ENCODE data around the gene IKBIP.
"Not testable (repeated sequence)": the region's sequence is repeated elsewhere in the genome, so short reads cannot be mapped to it uniquely, and the experiment has no call there.

IKBIP gene

DNA sequence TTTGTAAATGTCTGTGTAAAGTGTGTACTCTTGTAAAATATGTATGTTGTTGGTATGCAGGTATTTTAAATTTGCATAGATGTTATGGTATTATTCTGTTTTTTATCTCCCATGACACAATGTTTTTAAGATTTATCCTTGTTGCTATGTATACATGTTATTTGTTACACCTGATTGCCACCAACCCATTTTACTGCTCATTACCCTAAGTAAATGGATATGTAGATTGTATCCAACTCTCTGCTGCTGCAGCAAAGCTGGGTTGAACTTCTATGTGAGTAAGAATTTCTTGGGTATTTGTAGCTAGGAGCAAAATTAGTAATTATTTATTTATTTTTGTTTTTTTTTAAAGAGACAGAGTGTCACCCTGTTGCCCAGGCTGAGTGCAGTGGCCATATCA is 6.7 kb upstream of the IKBIP start:
- H3K9me3 Mint-ChIP-seq: no peaks in the 10 kb centered on the region
- no peak for ATAC-seq (replicated peaks)
- peaks cover 3 to 11% of the 10 kb centered on the region in 2 donors for H3K4me1 Mint-ChIP-seq
- no peaks in the 10 kb centered on the region for H3K27me3 Mint-ChIP-seq
- no peak for DNase-seq
- H3K36me3 Mint-ChIP-seq: peaks cover 3 to 12% of the 10 kb centered on the region in 2 donors
- H3K4me3 Mint-ChIP-seq: no peak overlapping the region
- H3K27ac Mint-ChIP-seq: no peak overlapping the region

DNA sequence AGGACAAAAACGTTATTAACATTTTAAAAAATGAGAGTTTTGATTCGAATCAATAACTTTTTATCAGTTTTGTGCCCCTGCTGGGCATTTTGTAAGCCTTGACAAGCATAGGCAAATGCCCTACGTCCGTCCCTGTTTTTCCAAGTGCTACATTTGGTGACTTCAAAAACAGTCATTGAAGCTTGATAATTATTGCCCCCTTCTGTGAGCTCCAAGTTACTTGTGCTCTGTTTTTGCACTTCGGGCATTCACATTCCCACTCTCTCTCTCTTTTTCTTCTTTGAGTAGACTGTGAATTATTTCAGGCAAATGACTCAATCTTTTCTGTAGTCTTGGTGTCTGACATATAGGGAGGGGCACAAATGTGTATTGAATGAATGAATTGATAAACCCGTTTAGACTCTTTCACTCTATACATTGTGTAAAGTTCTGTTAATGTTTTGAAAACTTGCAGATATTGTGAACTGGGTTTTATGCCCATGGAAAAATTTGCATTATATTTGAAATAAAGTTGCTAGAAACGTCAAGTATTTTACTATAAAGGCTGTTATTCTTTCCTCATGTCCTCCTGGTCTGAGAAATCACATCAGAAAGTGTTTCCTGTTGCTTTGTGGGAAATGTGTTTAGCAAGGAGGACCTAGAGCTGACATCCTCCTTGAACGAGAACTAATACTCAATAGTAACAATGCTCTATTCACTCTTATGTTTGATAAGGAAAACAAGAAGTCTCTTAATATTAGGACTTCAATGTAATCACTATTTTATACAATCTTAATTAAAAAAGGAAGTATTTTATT is 1.9 kb upstream of the IKBIP start:
- Mint-ChIP-seq H3K27me3 (no peaks in the 10 kb centered on the region), H3K4me3 (peak overlapping the region; percentile 77 to 100), H3K9me3 (no peaks in the 10 kb centered on the region), H3K4me1 (peaks cover 5 to 12% of the 10 kb centered on the region in 2 donors), H3K27ac (peak overlapping the region; percentile 63), H3K36me3 (peaks cover 6 to 16% of the 10 kb centered on the region in 2 donors)
- ATAC-seq (replicated peaks) (no peak), DNase-seq (no peak)

DNA sequence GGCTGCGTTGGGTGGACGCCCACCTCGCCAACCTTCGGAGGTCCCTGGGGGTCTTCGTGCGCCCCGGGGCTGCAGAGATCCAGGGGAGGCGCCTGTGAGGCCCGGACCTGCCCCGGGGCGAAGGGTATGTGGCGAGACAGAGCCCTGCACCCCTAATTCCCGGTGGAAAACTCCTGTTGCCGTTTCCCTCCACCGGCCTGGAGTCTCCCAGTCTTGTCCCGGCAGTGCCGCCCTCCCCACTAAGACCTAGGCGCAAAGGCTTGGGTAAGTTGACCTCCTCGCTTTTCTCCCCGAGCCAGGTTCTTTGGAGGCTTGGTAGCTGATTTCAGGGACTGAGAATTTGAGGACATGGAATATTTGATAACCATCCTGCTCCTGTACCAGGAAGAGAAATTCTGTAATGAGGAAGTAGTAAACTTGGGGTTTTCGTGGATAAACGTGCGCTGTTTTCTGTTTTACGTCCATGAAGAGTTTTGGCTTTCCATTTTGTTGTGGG is 1.0 kb upstream of the IKBIP start:
- Mint-ChIP-seq H3K4me1 (peaks cover 6 to 12% of the 10 kb centered on the region in 2 donors), H3K4me3 (peak overlapping the region; percentile 99 to 100), H3K36me3 (peaks cover 7 to 11% of the 10 kb centered on the region in 2 donors), H3K27me3 (no peaks in the 10 kb centered on the region), H3K9me3 (no peaks in the 10 kb centered on the region), H3K27ac (peak overlapping the region; percentile 91)
- peak in 1 of 2 donors; percentile 1 for ATAC-seq (replicated peaks)
- no peak for DNase-seq

DNA sequence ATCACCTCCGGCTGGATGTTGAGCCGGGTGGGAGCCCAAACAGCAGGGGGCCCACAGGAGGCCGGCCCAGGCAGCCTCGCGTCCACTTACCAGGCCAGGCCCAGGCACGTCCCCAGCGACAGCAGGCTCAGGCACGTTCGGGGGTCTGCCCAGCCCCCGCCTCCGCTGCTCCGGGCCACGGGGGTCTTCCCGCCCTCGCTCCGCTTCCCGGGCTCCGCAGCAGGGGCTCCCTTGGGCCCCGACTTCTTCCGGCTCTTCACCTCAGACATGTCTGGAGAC is 216 bp downstream of the IKBIP start:
- H3K4me3 Mint-ChIP-seq: peak overlapping the region; percentile 99 to 100
- H3K27me3 Mint-ChIP-seq: no peaks in the 10 kb centered on the region
- ATAC-seq (replicated peaks): peak; percentile 34 to 35
- no peaks in the 10 kb centered on the region for H3K9me3 Mint-ChIP-seq
- H3K27ac Mint-ChIP-seq: peak overlapping the region; percentile 98
- H3K36me3 Mint-ChIP-seq: peaks cover 5 to 8% of the 10 kb centered on the region in 2 donors
- no peak for DNase-seq
- H3K4me1 Mint-ChIP-seq: peaks cover 6 to 12% of the 10 kb centered on the region in 2 donors

DNA sequence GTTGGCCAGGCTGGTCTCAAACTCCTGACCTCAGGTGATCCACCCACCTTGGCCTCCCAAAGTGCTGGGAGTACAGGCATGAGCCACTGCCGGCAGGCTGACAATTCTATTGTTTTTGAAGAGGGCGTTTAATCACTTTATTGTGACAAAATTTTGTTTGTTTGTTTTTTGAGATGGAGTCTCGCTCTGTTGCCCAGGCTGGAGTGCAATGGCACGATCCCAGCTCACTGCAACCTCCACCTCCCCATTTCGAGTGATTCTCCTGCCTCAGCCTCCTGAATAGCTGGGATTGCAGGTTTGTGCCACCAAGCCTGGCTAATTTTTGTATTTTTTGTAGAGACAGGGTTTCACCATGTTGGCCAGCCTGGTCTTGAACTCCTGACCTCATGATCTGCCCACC is 1.8 kb downstream of the IKBIP start:
- not testable (repeated sequence) for H3K36me3 Mint-ChIP-seq; H3K27ac Mint-ChIP-seq; ATAC-seq (replicated peaks); H3K27me3 Mint-ChIP-seq; H3K9me3 Mint-ChIP-seq; DNase-seq
- peak overlapping the region; percentile 59 to 100 for H3K4me3 Mint-ChIP-seq
- H3K4me1 Mint-ChIP-seq: peaks cover 9 to 18% of the 10 kb centered on the region in 2 donors

DNA sequence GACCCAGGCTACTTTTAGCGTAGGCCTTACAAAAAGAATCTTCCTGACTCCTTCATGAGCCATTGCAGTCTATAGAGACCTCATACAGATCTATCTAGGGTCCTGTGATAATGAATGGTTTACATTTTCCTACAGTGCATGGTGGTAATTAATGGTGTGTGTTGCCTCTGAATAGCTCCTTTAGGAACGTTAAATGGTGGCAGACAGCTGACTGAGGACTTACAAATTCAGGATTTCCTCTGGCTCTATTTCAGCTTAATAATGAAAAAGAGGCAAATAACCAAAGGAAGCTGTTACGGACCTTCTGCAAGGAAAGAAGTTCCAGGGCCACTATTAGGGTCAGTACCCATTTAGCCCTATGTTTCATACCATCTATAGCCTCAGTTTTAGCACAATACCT is 5.1 kb downstream of the IKBIP start:
- Mint-ChIP-seq H3K27me3 (no peaks in the 10 kb centered on the region), H3K9me3 (no peaks in the 10 kb centered on the region), H3K27ac (no peak overlapping the region), H3K36me3 (peaks cover 12 to 16% of the 10 kb centered on the region in 2 donors), H3K4me3 (no peak overlapping the region), H3K4me1 (peaks cover 10 to 21% of the 10 kb centered on the region in 2 donors)
- DNase-seq (no peak), ATAC-seq (replicated peaks) (no peak)

DNA sequence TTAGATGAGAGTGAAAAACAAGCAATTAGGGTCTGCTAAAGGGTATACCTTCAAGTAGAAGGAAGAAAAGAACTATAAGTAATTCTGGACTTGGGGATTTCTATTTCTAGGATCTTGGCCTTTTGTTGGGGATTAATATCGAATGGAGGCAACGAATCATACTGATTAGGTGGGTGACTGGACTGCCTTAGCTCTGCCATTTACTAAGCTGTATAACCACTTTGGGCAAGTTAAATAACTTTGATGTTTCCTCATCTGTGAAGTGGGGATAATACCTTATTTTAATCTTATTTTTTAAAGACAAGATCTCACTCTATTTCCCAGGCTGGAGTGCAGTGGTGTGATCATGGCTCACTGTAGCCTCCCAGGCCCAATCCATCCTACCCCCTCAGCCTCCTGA is 6.6 kb downstream of the IKBIP start:
- no peak for DNase-seq
- no peak overlapping the region for H3K4me3 Mint-ChIP-seq
- no peak for ATAC-seq (replicated peaks)
- peaks cover 14 to 17% of the 10 kb centered on the region in 2 donors for H3K36me3 Mint-ChIP-seq
- peak overlapping the region; percentile 62 for H3K27ac Mint-ChIP-seq
- no peaks in the 10 kb centered on the region for H3K9me3 Mint-ChIP-seq
- peaks cover 10 to 21% of the 10 kb centered on the region in 2 donors for H3K4me1 Mint-ChIP-seq
- H3K27me3 Mint-ChIP-seq: no peaks in the 10 kb centered on the region

DNA sequence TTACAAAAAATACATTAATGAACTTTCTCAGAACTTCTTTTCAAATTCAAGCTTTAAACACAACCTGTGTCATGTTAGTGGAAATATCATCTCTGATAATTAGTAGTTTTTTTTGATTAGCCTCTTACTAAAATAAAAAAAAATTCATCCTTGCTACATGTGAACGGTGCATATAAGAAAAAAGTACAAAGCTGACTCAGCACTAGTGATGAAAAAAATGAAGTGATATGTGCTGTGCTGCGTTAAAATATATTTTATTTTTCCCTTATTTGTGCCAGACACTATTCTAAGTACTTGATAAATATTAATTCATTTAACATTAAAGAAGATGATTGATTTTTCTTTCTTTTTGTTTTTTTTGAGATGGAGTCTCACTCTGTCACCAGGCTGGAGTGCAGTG is 7.5 kb downstream of the IKBIP start:
- H3K4me1 Mint-ChIP-seq: peaks cover 8 to 21% of the 10 kb centered on the region in 2 donors
- ATAC-seq (replicated peaks): no peak

DNA sequence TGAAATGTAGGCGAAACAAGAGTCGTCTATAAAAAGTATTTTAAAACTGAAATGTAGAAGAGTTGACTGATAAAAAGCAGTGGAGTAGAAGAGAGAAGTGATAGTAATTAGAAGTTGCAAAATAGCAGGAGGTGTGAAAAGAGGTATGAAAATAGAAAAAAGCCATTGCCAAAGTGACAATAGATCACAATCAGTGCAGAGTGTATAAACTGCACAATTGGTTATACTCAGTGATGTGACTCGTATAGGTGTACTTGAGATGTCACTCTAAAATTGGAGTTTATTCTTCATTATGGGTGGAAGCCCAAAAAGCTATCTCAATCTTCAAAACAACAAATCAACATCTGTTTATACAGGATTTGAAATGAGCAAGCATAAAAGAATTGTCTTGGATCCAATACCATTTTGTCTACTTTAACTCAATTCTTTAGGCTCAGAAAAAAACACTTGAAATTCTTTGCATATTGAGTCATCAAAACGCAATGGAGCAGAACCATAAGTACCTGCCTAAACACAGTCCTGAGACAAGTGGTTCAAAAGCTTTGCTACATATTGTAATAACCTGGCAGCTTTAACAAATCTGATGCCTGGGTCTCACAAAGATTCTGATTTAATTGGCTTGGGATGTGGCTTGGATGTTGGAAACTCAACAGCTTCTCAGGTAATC is 8.8 kb downstream of the IKBIP start:
- Mint-ChIP-seq H3K27me3 (no peaks in the 10 kb centered on the region), H3K36me3 (peaks cover 17 to 19% of the 10 kb centered on the region in 2 donors), H3K27ac (no peak overlapping the region), H3K4me3 (no peak overlapping the region), H3K4me1 (peaks cover 7 to 21% of the 10 kb centered on the region in 2 donors), H3K9me3 (no peaks in the 10 kb centered on the region)
- DNase-seq (no peak), ATAC-seq (replicated peaks) (peak in 1 of 2 donors; percentile 27)

More for the DNA sequence above, 7.5 kb downstream of the IKBIP start:
- DNase-seq: no peak
- H3K9me3 Mint-ChIP-seq: no peaks in the 10 kb centered on the region
- H3K4me3 Mint-ChIP-seq: no peak overlapping the region
- H3K27ac Mint-ChIP-seq: no peak overlapping the region
- peaks cover 16 to 19% of the 10 kb centered on the region in 2 donors for H3K36me3 Mint-ChIP-seq
- H3K27me3 Mint-ChIP-seq: no peaks in the 10 kb centered on the region

DNA sequence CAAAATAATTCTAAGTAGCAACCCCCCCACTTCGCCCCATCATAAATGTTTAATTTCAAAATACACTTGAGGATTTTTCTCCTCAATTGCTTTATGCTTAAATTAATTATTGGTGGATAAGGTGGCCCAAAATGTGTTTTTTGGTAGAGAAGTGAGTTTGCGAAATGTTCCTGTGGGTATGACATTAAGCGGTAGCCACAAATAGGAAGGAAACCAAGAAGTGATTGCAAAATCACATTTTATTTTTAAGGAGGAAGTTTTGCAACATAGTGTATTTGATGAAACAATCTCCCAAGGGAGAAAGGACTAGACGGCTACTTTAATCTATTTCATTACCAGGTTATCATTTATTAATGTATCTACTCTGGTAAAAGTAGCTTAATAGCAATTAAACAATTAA is 25.6 kb downstream of the IKBIP start:
- DNase-seq: no peak
- peaks cover 5 to 9% of the 10 kb centered on the region in 2 donors for H3K4me1 Mint-ChIP-seq
- H3K36me3 Mint-ChIP-seq: peaks cover 3 to 8% of the 10 kb centered on the region in 2 donors
- no peak overlapping the region for H3K4me3 Mint-ChIP-seq
- no peak for ATAC-seq (replicated peaks)
- H3K27ac Mint-ChIP-seq: no peak overlapping the region
- no peaks in the 10 kb centered on the region for H3K27me3 Mint-ChIP-seq
- H3K9me3 Mint-ChIP-seq: no peaks in the 10 kb centered on the region

DNA sequence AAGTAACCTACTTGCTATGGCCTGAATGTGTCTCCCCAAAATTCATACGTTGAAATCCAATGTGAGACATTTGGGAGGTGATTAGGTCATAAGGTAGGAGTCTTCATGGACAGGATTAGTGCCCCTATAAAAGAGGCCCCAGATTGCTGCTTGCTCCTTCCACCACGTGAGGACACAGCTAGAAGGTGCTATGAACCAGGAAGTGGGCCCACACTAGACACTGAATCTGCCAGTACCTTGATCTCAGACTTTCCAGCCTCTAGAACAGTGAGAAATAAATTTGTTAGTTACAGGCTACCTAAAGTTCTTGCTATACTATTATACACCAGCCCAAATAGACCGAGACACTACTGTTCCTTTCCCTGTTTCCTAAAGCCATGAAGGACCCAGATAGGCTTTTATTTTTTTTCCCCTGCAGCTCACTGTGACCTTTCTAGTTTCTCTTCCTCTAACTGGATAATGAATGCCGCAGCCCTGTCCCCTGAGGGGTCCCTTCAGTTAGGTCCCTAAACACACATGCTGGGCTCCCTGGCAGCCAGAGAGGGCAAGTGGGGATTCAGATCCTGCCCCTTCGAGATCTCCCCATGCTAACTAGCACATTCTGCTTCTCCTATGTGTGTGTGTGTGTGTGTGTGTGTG is 31.8 kb downstream of the IKBIP start:
- H3K9me3 Mint-ChIP-seq: no peaks in the 10 kb centered on the region
- H3K27ac Mint-ChIP-seq: peak overlapping the region; percentile 94
- peaks cover 13 to 16% of the 10 kb centered on the region in 2 donors for H3K4me1 Mint-ChIP-seq
- peaks cover 4 to 6% of the 10 kb centered on the region in 2 donors for H3K36me3 Mint-ChIP-seq
- H3K27me3 Mint-ChIP-seq: no peaks in the 10 kb centered on the region
- ATAC-seq (replicated peaks): peak; percentile 96 to 98
- peak overlapping the region in 1 of 2 donors; percentile 63 for H3K4me3 Mint-ChIP-seq
- peak; percentile 49 for DNase-seq

DNA sequence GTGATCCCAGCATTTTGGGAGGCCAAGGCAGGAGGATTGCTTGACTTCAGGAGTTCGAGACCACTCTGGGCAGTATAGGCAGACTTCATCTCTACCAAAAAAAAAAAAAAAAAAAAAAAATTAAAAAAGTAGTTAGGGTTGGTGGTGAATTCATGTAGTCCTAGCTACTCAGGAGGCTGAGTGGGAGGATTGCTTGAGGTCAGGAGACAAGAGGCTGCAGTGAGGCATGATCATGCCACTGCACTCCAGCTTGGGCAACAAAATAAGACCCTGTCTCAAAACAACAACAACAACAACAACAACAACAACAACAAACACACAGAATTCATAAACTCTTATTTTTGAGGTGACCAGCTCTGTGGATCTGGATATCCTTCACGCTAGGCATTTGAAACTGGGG is 34.0 kb downstream of the IKBIP start:
- no peak for DNase-seq
- Mint-ChIP-seq H3K4me3 (no peak overlapping the region), H3K4me1 (peaks cover 17 to 24% of the 10 kb centered on the region in 2 donors), H3K27ac (no peak overlapping the region), H3K9me3 (no peaks in the 10 kb centered on the region), H3K27me3 (no peaks in the 10 kb centered on the region), H3K36me3 (peaks cover 2 to 3% of the 10 kb centered on the region in 2 donors)
- no peak for ATAC-seq (replicated peaks)

DNA sequence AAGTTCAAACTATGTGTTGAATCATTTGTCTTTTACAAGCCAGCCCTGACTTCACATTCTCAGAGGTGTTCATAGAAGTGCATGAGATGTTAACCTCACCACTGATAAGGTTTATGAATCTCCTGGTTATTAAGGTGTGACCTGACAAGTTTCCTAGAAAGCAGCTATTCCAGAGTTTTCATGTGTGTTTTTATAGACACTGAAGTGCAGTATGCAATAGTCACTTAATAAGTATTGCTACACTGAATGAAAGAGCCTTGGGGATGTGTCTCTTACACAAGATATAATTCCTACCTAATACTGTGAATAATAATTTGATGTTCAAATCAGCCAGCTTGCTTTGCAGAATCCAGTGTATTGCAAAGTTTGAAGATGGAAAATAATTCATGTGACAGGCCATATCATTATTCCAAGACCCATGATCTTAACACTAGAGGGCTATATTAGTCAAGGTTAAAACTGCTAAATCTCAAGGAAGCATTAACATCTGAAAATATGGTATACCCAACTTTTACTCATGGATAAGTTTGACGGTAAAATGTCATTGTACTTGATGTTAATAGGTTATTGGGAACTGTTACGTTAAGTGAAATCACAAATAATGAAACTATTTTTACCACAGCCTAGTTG is 38.1 kb downstream of the IKBIP start:
- H3K4me1 Mint-ChIP-seq: peaks cover 6 to 8% of the 10 kb centered on the region in 2 donors
- H3K36me3 Mint-ChIP-seq: peaks cover 13 to 16% of the 10 kb centered on the region in 2 donors
- no peaks in the 10 kb centered on the region for H3K27me3 Mint-ChIP-seq
- H3K9me3 Mint-ChIP-seq: no peaks in the 10 kb centered on the region
- DNase-seq (no peak), ATAC-seq (replicated peaks) (no peak)
- H3K27ac Mint-ChIP-seq: no peak overlapping the region
- H3K4me3 Mint-ChIP-seq: no peak overlapping the region

DNA sequence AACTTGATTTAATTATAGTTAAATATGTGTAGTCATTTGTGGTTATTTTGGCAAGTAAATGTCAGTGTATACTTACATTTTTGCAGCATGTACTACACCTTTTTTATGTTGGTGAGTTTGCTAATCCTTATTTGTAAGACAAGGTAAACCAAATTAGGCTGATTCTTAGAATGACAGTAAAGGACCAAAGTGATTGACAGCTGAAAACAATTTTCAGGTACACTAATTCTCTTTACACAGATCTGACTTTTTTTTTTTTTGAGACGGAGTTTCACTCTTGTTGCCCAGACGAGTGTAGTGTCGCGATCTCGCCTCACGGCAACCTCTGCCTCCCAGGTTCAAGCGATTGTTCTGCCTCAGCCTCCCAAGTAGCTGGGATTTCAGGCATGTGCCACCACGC is 42.7 kb downstream of the IKBIP start:
- Mint-ChIP-seq H3K36me3 (peaks cover 17 to 21% of the 10 kb centered on the region in 2 donors), H3K4me1 (peaks cover 1 to 2% of the 10 kb centered on the region in 2 donors), H3K9me3 (no peaks in the 10 kb centered on the region), H3K27me3 (no peaks in the 10 kb centered on the region), H3K27ac (peak overlapping the region; percentile 47), H3K4me3 (no peak overlapping the region)
- ATAC-seq (replicated peaks) (no peak), DNase-seq (no peak)

Measured in stimulated activated naive B cell treated with anti-CD40 and anti-IgM and Interleukin-4, amounts not matched to agents 10 μg/mL and 1 μg/mL and 100 μg/mL, for 72 hours (primary cell).